ENCODE data around the gene FAF2.
A peak's percentile ranks its signal among the peaks of the same experiment; 100 is the strongest.
"Not testable (repeated sequence)": the region's sequence is repeated elsewhere in the genome, so short reads cannot be mapped to it uniquely, and the experiment has no call there.

FAF2 gene

GRCh38 chr5:176447978-176448608, at the start of gene FAF2:
TSS of gene FAF2 (plus strand) at chr5:176448385. CDS start at chr5:176448408, 23 bp downstream.
- DNase-seq (ENCODE audit: low read depth, low spot score) = peak; percentile 97

DNA sequence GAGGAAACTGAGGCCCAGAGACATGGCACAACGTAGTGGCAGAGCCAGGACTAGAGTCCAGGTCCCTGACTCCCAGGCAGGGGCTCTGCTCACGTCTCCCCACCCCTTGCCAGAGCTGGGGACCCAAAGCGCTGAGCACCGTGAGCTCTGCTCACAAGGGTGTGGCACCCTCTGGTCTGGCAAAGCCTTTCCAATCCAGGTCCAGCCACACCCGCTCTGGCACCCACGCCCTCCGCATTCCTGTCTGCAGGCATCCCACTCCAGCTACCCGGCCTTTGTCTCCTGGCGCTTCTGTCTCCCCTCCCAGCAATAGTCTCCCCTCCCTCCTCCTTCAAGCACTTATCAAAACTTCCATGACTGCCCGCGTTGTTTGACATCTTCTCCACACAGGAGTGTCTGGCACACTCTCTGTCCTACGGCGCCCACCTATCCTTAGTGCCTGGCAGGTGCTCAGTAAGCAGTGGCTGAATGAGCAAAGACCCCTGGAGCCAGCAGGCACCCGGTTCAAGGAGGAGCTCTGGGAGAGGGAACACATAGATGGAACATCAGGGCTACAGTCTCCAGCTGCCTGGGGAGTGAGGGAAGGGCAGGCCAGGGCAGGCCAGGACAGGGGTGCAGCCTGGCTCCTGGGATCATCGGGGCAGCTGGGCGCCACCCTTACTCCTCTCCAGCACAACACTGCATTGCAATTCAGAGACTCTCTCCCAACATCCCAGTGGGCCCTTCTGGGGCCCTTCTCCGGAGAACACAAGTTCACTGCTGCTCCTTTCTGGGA, 47.6 kb upstream of the FAF2 start:
- DNase-seq (ENCODE audit: low read depth, low spot score) = no peak

- DNase-seq (ENCODE audit: low read depth, low spot score) = no peak
Measured at GRCh38 chr5:176401281-176402205, 46.6 kb upstream of the FAF2 start.

- DNase-seq (ENCODE audit: low read depth, low spot score) = peak; percentile 30
Measured at GRCh38 chr5:176405656-176406435, 42.3 kb upstream of the FAF2 start.

DNA sequence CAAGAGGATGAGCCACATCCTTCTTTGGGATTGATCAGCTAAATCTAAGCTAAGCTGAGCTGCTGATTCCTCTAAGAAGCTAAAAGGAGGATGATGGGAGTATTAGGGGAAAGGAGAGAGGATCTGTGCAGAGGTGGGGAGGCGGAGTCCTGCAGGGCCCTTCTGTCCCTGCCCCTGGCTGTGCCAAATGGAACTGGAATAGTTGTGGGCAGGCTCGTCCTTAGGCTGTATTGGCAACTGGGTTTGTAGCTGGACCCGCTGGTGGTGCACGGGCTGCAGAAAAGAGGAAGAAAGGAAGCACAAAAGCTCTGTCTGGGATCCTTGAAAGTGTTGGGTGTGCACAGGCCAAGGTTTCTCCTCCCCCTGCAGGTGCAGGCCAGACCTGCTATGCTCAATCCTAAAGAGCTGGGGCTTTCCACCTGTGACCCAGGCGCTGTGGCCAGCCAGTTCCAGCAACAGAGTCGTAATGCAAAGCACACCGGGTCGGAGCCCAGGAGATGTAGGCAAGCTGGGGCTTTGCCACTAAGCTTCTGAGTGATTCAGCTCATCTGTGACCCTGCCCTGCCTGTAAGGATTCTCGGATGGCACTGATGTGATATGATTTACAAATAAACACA, 41.6 kb upstream of the FAF2 start:
- DNase-seq (ENCODE audit: low read depth, low spot score) = no peak

DNA sequence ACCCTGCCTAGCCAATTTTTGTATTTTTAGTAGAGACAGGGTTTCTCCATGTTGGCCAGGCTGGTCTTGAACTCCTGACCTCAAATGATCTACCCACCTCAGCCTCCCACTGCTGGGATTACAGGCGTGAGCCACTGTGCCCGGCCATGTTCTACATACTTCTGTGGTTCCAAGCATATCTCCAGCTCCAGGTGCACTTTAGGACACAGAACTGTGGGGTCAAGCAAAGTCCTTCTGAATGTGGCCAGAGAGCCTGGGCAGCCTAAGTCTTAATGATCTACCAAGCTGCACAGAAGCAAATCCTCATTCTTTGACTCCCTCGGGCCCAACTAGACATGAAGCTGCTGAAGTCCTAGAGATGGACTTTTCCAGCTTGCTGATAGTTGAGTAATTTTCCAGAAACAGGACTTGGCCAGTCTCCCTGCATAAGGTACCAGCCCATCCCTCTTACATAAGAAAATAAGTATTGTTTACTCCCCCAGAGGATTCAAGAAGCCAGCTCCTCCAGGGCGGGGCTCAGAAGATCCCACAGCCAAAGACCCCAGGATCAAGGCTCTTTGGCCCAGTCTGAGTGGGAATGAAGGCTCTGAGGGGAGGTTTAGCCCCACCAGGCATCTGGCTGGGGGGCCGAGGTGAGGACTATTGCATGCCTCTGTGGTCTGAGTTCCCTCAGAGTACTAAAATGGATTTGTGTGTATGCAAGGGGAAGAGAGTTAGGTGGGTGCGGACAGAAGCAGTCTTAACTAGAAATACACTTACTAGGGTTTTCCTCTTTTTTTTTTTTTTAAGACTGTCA, 40.5 kb upstream of the FAF2 start:
- no peak for DNase-seq (ENCODE audit: low read depth, low spot score)

DNA sequence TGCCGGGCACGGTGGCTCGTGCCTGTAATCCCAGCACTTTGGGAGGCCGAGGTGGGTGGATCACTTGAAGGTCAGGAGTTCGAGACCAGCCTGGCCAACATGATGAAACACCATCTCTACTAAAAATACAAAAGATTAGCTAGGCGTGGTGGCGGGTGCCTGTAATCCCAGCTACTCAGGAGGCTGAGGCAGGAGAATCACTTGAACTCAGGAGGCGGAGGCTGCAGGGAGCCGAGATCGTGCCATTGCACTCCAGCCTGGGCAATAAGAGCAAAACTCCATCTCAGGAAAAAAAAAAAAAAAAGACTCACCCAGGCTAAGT, 40.0 kb upstream of the FAF2 start:
- not testable (repeated sequence) for DNase-seq (ENCODE audit: low read depth, low spot score)

DNA sequence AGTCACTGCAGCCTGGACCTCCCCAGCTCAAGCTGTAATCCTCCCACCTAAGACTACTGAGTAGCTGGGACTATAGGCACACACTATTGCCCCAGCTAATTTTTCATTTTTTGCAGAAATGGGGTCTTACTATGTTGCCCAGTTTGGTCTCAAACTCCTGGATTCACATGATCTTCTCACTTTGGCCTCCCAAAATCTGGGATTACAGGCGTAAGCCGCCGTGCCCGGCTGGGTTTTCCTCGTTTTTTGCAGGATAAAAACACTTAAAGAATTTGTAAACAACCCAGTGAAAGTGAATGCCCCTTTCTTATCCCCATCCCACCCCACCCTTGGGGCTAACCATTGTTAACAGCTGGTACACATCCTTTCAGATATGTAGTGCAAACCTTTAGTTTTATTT, 39.6 kb upstream of the FAF2 start:
- DNase-seq (ENCODE audit: low read depth, low spot score) = no peak

DNA sequence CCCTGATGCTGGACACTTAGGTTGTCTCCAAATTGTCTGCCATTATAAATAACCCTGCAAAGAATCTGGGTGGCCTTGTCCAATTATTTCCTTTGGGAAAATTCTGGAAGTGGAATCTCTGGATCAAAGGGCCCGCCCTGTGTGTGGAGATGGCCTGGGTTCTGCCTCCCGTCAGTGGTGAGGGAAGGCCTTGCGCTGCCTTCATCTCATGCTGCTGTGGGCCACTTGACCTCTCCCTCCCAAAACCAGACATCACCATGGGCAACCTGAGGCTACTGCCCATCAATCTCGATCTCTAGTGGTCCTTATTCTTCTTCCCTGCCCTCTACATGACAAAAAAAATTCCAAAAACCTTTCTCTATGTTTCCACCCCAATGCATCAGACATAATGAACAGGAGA, 38.4 kb upstream of the FAF2 start:
- no peak for DNase-seq (ENCODE audit: low read depth, low spot score)

DNA sequence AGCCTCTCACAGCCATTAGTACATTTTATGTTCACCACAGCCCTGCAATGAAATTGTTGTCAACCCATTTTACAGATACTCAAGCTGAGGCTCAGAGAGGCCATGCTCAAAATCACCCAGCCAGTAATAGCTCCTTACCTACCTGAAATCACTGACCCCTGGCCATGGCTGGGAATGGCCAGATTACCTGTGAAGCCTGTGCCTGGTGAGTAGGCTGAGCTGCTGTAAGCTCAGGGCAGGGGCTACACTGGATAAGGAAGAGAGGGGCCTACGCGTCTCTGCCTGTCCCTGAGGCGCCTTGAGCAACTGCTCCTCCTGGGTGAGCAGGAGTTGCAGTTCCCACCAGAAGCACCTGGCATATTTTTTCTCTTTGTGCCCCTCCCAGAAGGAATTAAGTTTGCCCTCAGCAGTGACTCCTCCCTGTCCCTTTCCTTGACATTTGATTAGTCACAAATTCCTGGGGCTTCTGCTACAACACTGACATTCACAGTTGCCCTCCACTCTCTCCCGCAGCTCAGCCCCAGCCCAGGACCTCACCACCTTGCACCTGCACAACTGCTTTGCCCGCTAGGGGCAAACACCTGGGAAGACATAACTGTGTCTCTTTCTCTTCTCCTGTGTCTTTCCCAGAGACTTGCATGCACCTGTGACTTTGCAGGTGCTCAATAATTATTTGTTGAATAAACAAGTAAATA, 37.6 kb upstream of the FAF2 start:
- no peak for DNase-seq (ENCODE audit: low read depth, low spot score)

DNA sequence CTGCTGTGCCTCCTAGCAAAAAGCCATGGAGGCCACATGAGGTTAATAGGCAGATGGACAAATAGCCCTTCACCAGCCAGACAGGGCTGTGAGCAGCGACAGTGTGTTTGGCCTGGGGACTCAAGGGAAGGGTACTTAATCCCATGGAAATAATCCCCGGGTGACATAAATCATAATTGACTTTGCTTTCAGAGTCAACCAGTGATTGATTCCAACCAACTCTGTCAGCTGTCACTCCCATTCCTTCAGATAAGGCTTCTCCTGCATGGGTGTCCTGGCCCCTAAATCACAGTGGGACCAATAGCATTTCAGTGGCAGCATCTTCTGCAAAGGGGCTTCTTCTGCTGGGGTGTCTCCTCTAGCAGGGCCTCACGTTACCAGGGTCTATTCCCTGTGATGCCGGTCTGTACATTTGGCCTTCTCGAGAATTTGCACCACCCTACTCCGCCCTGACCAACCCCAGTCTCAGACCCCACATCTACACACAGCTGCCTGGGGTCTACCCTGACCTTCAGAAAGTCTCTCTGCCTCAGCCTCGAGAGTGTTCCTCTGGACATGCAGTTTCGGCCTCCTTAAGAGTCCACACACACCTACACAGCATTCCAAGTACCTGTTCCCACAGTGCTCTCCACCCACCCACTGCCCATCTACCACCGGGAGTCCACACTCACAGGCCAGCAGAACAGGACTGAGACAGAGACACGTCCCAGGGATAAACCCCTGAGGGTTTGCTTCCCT, 35.5 kb upstream of the FAF2 start:
- DNase-seq (ENCODE audit: low read depth, low spot score) = no peak

DNA sequence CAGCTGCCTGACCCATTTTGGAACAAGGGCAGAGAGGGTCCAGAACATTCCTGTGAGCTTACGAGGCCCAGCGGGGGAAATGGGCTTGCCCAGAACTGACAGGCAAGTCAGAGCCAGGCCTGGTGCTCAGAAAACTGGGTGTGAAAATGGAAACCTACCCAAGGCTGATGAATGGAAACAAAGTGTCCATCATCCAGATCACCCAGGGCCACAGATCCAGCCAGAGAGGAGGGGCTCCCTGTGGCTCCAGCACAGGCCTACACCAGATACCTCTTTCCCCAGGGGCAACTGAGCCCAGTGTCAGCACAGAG, 35.0 kb upstream of the FAF2 start:
- DNase-seq (ENCODE audit: low read depth, low spot score) = no peak

GRCh38 chr5:176413709-176414191, 34.4 kb upstream of the FAF2 start:
- DNase-seq (ENCODE audit: low read depth, low spot score) = no peak

GRCh38 chr5:176414704-176415103, 33.5 kb upstream of the FAF2 start:
- no peak for DNase-seq (ENCODE audit: low read depth, low spot score)

DNA sequence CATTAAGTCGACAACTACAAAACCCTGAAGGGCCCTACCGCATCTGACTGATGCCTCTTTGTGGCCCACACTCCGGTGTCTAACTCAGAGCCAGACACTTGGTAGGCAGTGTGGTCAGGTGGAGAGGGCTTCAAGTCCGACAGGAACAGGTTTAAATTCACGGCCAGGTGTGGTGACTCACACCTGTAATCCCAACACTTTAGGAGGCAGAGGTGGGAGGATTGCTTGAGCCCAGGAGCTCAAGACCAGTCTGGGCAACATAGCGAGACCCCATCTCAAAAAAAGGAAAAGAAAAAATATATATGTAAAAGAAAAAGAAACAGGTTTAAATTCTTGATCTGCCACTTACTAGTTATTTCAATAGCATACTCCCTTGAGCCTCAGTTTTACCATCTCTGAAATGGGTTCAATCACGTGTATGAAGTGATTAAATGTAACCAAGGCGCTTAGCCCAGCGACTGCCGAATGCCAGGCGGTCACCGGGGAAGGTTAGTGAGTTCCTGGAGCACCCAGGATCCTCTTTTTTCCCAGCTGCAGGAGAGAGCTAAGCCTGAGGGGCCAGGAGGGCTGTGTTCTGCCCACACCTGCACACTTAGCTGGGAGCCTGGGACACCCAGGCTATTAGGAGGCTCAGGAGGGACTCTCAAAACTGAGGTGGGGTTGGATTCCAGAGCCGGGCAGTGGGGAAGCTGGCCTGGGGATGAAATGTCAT, 32.8 kb upstream of the FAF2 start:
- DNase-seq (ENCODE audit: low read depth, low spot score) = no peak

DNA sequence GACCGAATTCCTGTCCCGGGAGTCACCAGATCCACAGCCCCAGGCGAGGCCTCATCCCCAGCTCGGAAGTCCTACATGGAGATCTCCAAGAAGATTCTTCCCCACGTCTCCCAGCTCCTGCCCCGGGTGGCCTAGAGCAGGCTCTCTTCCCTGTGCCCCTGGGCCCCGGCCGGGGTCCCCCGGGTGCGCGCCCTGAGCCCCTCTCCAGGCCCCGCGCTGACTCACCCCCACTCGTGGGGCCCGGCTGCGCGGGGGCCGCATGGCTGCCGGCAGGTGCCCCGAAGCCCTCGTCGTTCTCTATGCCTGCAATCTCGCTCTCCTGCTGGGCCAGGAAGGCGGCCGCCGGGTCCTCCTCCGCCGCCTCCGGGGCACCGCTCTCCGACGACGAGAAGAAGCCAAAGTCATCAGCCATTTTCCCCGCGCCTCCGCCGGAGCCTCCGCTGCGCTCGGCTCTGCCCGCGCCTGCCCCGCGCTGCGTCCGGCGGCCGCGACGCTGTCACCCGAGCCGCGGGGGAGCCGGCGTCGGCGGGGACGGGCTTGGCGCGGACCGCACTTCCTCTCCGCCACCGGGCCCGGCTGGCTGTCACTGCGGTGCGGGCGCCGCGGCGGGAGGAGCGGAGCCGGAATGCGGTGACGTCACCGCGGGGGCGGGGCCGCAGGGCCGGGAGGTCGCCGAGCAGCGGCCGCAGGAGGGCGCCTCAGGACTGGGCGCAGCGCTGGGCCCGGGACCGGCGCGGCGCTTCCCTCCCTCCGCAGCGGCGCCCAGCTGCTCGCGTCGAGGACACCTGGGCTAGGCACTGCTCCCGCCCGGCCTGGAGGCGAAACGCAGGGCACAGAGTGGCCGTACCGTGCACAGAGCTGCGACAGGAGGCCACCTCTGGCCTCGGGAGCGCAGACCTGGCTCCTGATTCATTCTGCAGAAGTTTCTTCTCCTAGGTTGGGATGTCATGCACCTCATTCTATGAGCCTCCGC, 31.9 kb upstream of the FAF2 start, which contains the start of gene CLTB:
CLTB (minus strand) TSS at position 588 of the 973 bp plus-strand sequence; CDS start at position 412, 176 bp downstream.
- peak; percentile 50 for DNase-seq (ENCODE audit: low read depth, low spot score)

DNA sequence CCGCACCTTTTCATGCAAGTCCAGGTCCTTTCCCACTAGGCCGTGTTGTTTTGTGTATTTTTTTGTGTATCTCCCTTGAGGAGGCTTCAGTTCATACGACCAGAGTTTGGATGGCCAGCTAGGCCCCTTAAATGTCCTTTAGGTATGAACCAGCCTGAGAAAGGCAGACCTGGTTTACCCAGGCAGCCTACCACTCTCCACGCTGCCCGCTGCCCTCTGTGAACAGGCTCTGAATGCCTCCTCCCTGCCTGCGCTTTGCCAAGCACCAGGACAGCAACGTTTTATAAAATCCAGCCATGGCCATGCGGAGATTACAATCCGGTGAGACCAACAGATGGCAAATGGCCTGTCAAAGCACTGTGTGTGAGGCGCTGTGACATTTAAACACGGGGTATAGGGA, 31.2 kb upstream of the FAF2 start:
- DNase-seq (ENCODE audit: low read depth, low spot score) = no peak

Measured in iPS DF 19.7 (cell line).